ENCODE results near the gene IP6K3.

DNA sequence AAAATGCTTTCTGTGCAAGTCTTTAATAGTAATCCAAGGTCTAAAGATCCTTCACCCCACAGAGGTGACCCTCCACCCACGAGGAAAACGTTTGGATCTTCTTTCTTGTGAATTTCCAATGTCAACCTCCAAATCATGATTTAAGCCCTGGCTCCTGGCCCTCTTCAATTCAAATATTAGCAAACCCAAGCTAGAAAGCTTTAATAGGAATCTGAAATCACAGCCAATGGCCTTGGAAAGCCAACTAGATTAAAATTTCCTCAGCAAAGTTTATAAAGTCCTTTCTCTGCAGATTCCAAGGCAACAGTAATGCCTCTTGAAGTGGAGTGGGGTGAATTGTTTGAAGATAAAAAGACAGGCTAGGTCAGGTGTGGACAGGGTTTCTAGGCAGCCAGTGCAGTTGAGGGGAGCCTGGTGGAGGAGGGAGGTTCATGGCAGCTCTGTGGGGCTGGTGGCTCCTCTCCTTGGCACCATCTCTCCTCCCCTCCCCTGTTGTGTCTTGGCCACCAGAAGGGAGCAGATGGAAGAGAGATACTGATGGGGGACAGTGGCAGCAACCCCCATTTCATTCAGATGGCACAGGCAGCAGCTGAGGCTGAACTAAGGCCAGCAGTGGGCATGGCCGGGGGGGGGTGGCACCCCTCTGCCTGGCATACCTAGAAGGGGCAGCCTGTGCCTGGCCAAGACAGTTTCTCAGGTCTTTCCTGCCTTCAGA, 23.2 kb downstream of the IP6K3 start:
- TF ChIP-seq, protein P1, sequence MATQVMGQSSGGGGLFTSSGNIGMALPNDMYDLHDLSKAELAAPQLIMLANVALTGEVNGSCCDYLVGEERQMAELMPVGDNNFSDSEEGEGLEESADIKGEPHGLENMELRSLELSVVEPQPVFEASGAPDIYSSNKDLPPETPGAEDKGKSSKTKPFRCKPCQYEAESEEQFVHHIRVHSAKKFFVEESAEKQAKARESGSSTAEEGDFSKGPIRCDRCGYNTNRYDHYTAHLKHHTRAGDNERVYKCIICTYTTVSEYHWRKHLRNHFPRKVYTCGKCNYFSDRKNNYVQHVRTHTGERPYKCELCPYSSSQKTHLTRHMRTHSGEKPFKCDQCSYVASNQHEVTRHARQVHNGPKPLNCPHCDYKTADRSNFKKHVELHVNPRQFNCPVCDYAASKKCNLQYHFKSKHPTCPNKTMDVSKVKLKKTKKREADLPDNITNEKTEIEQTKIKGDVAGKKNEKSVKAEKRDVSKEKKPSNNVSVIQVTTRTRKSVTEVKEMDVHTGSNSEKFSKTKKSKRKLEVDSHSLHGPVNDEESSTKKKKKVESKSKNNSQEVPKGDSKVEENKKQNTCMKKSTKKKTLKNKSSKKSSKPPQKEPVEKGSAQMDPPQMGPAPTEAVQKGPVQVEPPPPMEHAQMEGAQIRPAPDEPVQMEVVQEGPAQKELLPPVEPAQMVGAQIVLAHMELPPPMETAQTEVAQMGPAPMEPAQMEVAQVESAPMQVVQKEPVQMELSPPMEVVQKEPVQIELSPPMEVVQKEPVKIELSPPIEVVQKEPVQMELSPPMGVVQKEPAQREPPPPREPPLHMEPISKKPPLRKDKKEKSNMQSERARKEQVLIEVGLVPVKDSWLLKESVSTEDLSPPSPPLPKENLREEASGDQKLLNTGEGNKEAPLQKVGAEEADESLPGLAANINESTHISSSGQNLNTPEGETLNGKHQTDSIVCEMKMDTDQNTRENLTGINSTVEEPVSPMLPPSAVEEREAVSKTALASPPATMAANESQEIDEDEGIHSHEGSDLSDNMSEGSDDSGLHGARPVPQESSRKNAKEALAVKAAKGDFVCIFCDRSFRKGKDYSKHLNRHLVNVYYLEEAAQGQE (IDR thresholded peaks at IDR 0.05; ENCODE audit: insufficient replicate concordance, low read depth), result no peak
- TF ChIP-seq, protein P2, sequence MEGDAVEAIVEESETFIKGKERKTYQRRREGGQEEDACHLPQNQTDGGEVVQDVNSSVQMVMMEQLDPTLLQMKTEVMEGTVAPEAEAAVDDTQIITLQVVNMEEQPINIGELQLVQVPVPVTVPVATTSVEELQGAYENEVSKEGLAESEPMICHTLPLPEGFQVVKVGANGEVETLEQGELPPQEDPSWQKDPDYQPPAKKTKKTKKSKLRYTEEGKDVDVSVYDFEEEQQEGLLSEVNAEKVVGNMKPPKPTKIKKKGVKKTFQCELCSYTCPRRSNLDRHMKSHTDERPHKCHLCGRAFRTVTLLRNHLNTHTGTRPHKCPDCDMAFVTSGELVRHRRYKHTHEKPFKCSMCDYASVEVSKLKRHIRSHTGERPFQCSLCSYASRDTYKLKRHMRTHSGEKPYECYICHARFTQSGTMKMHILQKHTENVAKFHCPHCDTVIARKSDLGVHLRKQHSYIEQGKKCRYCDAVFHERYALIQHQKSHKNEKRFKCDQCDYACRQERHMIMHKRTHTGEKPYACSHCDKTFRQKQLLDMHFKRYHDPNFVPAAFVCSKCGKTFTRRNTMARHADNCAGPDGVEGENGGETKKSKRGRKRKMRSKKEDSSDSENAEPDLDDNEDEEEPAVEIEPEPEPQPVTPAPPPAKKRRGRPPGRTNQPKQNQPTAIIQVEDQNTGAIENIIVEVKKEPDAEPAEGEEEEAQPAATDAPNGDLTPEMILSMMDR (IDR thresholded peaks at IDR 0.05; ENCODE audit: insufficient read depth, low read length), result no peak

Data from HL-60 (cell line).